Duodenal mucosa (tissue), 2 donors: ENCODE measurements around the gene PNPLA7.
A peak's percentile ranks its signal among the peaks of the same experiment; 100 is the strongest.

Source experiments
- H3K27ac ChIP-seq: one replicate; pipeline ENCODE4 v1.7.0; 2013; ENCODE audit warnings: low read depth, low read length
- H3K27me3 ChIP-seq, 2 donors: one replicate each; pipeline ENCODE4 v1.7.0; 2013; ENCODE audit warnings: low read length in 2 of 2, control low read depth in 1 of 2; ENCODE audit not compliant: insufficient read depth in 2 of 2, control insufficient read depth in 1 of 2
- H3K36me3 ChIP-seq, 2 donors: one replicate each; pipeline ENCODE4 v1.7.0; 2013; ENCODE audit warnings: low read length in 2 of 2, control low read depth in 1 of 2; ENCODE audit not compliant: insufficient read depth in 2 of 2, control insufficient read depth in 1 of 2
- H3K4me1 ChIP-seq, 2 donors: one replicate each; pipeline ENCODE4 v1.7.0; 2013; ENCODE audit warnings: low read length in 2 of 2, control low read depth in 1 of 2; ENCODE audit not compliant: insufficient read depth in 2 of 2, control insufficient read depth in 1 of 2
- H3K4me3 ChIP-seq, 2 donors: one replicate each; pipeline ENCODE4 v1.7.0; 2013; ENCODE audit warnings: low read length in 2 of 2, low read depth in 1 of 2
- H3K9ac ChIP-seq, 2 donors: one replicate each; pipeline ENCODE4 v1.7.0; 2013; ENCODE audit warnings: low read length in 2 of 2, low read depth in 1 of 2
- H3K9me3 ChIP-seq, 2 donors: one replicate each; pipeline ENCODE4 v1.7.0; 2013; ENCODE audit warnings: low read length in 2 of 2, control low read depth in 1 of 2; ENCODE audit not compliant: control insufficient read depth in 1 of 2

PNPLA7 gene

DNA sequence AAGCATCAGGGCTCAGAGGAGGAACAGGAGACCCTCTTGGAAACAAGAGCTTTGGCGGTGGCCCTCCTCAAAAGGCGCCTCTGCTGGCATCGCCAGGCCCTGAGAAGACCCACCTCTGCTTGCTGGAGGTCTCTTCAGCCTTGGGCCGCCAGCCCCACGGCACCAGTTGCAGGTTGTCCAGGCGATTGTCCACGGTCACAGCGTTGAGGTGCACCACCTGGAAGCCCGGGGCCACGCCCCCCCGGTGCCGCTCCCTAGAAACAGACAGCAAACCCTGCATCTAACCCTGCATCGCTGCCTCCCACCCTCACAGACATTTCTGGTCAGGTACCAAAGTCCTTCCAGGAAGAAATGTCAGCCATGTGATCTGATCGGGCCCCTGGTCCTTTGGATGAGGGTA lies 36.7 kb upstream of the PNPLA7 start:
- Histone ChIP-seq H3K9ac (no peak overlapping the region), H3K27ac (no peak overlapping the region), H3K27me3 (no peaks in the 10 kb centered on the region), H3K4me3 (no peak overlapping the region), H3K4me1 (peaks cover 10 to 12% of the 10 kb centered on the region in 2 donors), H3K9me3 (no peaks in the 10 kb centered on the region), H3K36me3 (peaks cover 21 to 60% of the 10 kb centered on the region in 2 donors)

DNA sequence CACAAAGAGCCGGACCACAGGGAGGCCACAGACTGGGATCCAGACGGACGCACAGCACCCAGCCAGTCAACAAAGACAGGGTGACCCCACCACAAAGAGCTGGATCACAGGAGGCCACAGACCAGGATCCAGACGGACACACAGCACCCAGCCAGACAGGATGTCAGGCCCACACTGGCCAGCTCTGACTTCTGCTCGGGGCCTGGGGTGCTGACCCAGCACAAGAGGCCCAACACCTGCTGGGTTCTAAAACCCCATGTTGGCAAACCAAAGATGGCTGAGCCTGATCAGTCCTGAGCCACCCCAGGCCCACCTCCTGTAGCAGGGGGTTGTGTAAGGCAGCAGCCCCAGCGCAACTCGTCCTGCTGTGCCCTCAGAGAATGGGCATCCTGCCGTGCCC lies 33.8 kb upstream of the PNPLA7 start:
- H3K4me1 ChIP-seq: peaks cover 5 to 8% of the 10 kb centered on the region in 2 donors
- no peak overlapping the region for H3K4me3 ChIP-seq
- H3K27ac ChIP-seq: no peak overlapping the region
- no peak overlapping the region for H3K9ac ChIP-seq
- H3K27me3 ChIP-seq: no peaks in the 10 kb centered on the region
- H3K36me3 ChIP-seq: peaks cover 21 to 66% of the 10 kb centered on the region in 2 donors
- no peaks in the 10 kb centered on the region for H3K9me3 ChIP-seq

DNA sequence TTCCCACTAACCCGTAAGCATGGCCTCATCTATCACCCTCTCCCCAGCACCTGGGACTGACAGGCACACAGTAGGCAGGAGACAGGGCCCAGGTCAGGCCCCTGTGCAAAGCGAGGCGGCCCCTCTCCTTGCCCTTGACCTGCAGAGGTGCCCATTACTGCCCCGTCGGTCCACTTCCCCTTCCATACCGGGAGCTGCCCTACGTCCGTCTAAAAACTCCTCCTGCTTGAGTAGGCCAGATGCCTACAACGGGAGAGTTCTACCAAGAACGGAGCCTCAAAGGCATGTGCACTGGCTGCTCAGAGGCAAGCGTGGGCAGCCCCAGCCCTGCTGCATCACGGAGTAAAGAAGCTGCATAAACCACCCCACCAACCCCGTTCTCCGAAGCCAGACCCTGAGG lies 33.1 kb upstream of the PNPLA7 start:
- no peak overlapping the region for H3K27ac ChIP-seq
- H3K27me3 ChIP-seq: no peaks in the 10 kb centered on the region
- no peak overlapping the region for H3K9ac ChIP-seq
- peaks cover 20 to 64% of the 10 kb centered on the region in 2 donors for H3K36me3 ChIP-seq
- peaks cover 3 to 5% of the 10 kb centered on the region in 2 donors for H3K4me1 ChIP-seq
- H3K4me3 ChIP-seq: no peak overlapping the region
- H3K9me3 ChIP-seq: no peaks in the 10 kb centered on the region

DNA sequence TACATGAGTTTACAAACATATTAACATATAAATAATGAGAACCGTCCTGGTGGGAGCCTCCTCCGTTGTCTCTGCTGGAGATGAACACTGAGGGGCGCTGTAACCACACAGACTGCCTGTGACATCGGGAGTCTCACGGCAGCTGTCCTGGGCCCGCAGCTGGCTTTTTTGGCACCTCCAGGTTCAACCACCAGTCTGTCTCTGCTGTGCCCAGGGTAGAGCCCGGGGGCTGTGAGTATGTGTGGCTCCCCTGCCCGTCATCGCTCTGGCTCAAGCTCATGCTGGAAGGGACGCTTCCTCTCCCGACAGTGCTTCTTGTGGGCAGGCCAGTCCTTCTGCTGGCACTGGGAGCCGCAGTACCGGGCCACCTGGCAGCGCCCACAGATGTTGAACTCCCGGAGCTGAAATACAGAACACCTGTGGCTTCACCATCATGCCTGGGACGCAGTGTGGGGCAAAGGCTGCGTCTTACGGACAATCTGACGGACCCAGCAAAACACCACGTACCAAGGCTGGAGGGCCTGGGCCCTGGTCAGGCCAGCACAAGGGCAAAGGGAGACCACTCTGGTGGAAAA lies 32.2 kb upstream of the PNPLA7 start:
- no peak overlapping the region for H3K27ac ChIP-seq
- H3K4me3 ChIP-seq: no peak overlapping the region
- H3K27me3 ChIP-seq: no peaks in the 10 kb centered on the region
- H3K9me3 ChIP-seq: no peaks in the 10 kb centered on the region
- no peak overlapping the region for H3K9ac ChIP-seq
- H3K36me3 ChIP-seq: peaks cover 14 to 55% of the 10 kb centered on the region in 2 donors
- H3K4me1 ChIP-seq: peaks cover 8 to 13% of the 10 kb centered on the region in 2 donors

DNA sequence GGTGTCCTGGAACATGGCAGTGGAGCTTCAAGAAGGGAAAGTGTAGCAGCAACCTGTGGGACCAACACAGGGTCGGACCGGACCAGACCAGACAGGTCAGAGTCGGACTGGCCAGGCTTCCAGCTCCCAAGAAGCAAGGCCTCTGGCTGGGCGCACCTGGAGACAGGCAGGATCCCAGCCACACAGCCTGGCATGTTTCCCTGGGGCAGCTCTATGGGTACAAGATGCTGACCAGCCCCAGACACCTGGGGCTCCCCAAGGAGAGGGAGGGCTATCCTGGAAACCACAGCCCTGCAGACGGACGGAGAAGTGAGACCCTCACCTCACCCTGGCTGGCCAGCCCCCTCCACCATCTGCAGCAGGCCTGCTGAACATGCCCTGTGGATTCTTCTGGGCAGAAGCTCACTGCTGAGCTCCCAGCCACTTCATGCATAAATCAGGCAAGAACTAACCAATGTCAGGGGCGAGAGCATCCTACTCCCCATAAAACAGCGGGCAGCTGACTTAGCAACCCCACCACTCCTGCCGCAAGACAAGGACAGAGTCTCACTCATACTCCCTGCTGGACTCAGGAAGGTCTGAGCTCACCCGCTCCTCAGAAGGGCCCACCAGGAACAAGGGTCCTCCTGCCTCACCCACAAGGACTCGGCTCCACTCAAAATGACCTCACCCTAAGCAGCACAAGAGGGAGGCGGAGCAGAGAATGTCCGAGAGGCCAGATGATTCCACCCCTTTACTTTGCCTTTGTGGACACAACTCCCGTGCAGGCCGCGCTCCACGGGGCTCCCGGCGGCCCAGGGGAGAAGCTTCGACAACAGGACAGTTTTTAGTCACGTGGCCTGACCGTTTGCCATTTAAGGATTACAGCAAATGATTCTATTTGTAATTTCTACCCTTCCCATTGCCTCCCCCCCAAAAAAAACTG lies 31.4 kb upstream of the PNPLA7 start:
- Histone ChIP-seq H3K9me3 (no peaks in the 10 kb centered on the region), H3K27me3 (no peaks in the 10 kb centered on the region), H3K4me1 (peaks cover 13 to 18% of the 10 kb centered on the region in 2 donors), H3K4me3 (no peak overlapping the region), H3K9ac (no peak overlapping the region), H3K36me3 (peaks cover 14 to 48% of the 10 kb centered on the region in 2 donors), H3K27ac (no peak overlapping the region)

DNA sequence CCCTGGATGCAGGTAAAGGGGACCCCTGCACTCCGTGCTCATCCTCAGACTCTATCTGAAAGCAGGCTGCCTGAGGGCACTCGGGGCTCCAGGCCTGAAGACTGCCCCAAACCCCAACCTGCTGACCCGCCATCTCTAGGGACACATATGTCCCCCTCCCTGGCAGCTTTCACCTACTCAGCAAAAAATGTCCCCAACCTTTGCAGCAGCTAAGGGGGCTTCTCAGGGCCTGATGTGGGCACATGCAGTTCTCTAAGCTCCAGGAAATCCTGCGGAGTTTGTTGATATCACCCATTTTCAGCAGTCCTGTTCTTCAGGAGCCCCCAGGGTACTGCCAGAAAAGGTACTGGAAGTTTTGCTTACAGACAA lies 30.7 kb upstream of the PNPLA7 start:
- no peaks in the 10 kb centered on the region for H3K27me3 ChIP-seq
- no peak overlapping the region for H3K4me3 ChIP-seq
- no peaks in the 10 kb centered on the region for H3K9me3 ChIP-seq
- no peak overlapping the region for H3K9ac ChIP-seq
- H3K36me3 ChIP-seq: peaks cover 14 to 45% of the 10 kb centered on the region in 2 donors
- H3K4me1 ChIP-seq: peaks cover 17 to 23% of the 10 kb centered on the region in 2 donors
- H3K27ac ChIP-seq: no peak overlapping the region

DNA sequence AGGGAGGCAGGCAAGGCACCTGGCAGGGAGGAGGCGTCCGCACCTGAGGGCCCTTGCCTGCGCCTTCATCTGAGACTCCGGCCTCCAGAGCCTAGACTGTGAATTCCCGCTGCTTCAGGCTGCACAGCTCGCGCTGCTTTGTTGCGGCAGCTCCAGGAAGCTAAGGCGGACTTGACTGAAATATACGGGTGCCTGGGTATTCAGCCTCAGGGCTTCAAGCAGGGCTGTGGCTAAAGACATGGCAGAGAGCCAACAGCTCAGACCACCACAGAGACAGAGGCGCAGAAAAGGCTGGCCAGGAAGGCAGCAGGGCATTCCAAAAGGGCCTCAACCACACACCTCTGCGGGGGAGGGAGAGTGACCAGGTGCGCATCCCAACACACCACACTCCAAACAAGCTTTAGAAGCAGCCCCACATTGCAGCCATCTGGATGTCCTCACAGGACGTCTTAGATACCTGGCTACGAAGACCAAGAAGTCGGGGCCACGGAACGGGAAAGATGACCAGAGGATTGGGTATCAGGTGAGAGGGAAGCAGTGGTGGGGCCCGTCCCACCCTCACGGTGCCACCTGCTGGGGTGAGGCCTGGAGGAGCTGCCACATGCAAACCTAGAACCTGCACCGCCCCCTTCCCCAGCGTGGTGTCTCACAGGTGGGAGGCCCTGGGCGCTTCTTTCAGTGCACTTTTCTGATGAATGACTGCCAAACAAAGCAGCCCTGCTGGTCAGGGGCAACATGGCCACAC lies 30.2 kb upstream of the PNPLA7 start:
- no peak overlapping the region for H3K4me3 ChIP-seq
- H3K27ac ChIP-seq: no peak overlapping the region
- H3K9me3 ChIP-seq: no peaks in the 10 kb centered on the region
- H3K4me1 ChIP-seq: peaks cover 20 to 27% of the 10 kb centered on the region in 2 donors
- H3K36me3 ChIP-seq: peaks cover 18 to 45% of the 10 kb centered on the region in 2 donors
- H3K27me3 ChIP-seq: no peaks in the 10 kb centered on the region
- H3K9ac ChIP-seq: no peak overlapping the region

DNA sequence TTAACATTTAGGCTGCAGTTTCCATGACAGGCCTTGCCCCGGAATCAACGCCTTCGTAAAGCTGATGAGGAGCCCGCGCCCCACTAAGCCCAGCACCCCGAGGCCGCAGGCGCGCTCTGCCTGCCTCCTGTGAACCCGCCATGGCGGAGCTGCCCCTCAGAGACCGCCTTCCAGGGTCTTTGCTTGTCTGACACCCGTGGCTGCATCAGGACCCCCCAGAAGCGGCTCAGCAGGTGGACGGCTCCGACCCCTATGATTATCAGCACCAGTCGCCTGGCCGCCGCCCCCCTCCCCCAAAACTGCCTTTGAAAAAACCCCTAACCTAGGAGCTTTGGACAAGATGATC lies 29.0 kb upstream of the PNPLA7 start:
- H3K9me3 ChIP-seq: no peaks in the 10 kb centered on the region
- H3K27me3 ChIP-seq: no peaks in the 10 kb centered on the region
- H3K36me3 ChIP-seq: peaks cover 17 to 49% of the 10 kb centered on the region in 2 donors
- H3K27ac ChIP-seq: no peak overlapping the region
- peak overlapping the region; percentile 83 to 89 for H3K4me3 ChIP-seq
- H3K9ac ChIP-seq: peak overlapping the region; percentile 78 to 79
- H3K4me1 ChIP-seq: peaks cover 20 to 30% of the 10 kb centered on the region in 2 donors

DNA sequence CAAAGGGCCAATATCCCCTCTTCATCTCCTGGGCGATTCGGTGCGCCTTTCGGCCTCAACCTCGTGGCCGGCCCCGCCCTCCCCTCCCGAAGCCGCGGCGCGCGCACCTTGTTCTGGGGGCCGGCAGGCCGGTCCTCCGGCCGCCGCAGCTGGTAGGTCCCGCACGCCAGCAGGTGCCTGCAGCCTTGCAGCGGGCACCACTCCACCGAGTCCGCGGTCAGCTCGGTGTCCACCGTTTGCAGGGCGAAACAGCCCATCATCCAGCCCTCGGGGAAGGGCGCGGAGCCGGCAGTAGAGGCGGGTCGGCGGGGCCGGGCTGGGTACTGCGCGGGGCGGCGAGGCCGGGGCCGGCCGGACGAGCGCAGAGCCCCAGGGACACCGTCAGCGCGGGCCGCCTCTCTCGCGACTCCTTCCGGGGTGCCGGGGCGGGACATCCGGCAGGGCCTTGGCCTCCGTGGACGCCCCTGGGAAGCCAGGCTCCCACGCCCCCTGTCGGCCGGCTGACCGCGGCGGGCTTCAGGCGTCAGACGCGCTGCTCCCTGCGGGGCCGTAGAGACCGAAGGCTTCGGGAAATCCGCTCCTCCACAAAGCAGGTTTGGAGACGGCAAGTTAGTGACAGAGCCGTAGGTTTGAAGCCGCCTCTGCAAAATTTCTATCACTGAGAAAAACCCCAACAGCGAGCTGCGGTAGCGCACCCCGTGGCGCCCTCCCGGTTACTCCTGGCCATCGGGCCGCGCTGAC lies 28.5 kb upstream of the PNPLA7 start, which contains the start of gene DPH7:
Gene DPH7, minus strand, starts transcription at position 408 of the 741 bp plus-strand sequence. Its CDS starts 148 bp downstream, at position 260.
- peaks cover 18 to 49% of the 10 kb centered on the region in 2 donors for H3K36me3 ChIP-seq
- peak within 1 kb of the TSS; percentile 83 to 89 for H3K4me3 ChIP-seq
- H3K27me3 ChIP-seq: no peaks in the 10 kb centered on the region
- H3K27ac ChIP-seq: peak within 1 kb of the TSS; percentile 50
- peaks cover 20 to 30% of the 10 kb centered on the region in 2 donors for H3K4me1 ChIP-seq
- H3K9me3 ChIP-seq: no peaks in the 10 kb centered on the region
- peak within 1 kb of the TSS; percentile 78 to 80 for H3K9ac ChIP-seq
